Neural cell (in vitro differentiated cells): ENCODE results near the gene NECTIN2.

Source experiments
- CTCF ChIP-seq: fragments of 450-650 bp; IDR thresholded peaks from 2 replicates; pipeline ENCODE4 v1.5.1; 2014; ENCODE audit warnings: antibody characterized with exemption, mild to moderate bottlenecking, moderate library complexity; ENCODE audit not compliant: poor library complexity, severe bottlenecking
- EP300 ChIP-seq: fragments of 450-650 bp; conservative IDR thresholded peaks from 2 replicates; pipeline ENCODE4 v1.6.1; 2014; ENCODE audit warnings: antibody characterized with exemption, mild to moderate bottlenecking, moderate library complexity; ENCODE audit not compliant: poor library complexity, severe bottlenecking
- EZH2 ChIP-seq: fragments of 200-600, 300-800 bp; shearing (Covaris generic), sonication (generic); IDR thresholded peaks from 2 replicates; pipeline ENCODE4 v1.6.1; 2014; ENCODE audit warnings: antibody characterized with exemption, low read length, borderline replicate concordance, mild to moderate bottlenecking; ENCODE audit not compliant: insufficient read depth, poor library complexity, severe bottlenecking
- RAD21 ChIP-seq: fragments of 450-650 bp; conservative IDR thresholded peaks from 2 replicates; pipeline ENCODE4 v1.6.1; 2014; ENCODE audit warnings: antibody characterized with exemption, mild to moderate bottlenecking, moderate library complexity
- TAF1 ChIP-seq: IDR thresholded peaks from 2 replicates; pipeline ENCODE4 v1.6.1; 2012; ENCODE audit warnings: low read depth

DNA sequence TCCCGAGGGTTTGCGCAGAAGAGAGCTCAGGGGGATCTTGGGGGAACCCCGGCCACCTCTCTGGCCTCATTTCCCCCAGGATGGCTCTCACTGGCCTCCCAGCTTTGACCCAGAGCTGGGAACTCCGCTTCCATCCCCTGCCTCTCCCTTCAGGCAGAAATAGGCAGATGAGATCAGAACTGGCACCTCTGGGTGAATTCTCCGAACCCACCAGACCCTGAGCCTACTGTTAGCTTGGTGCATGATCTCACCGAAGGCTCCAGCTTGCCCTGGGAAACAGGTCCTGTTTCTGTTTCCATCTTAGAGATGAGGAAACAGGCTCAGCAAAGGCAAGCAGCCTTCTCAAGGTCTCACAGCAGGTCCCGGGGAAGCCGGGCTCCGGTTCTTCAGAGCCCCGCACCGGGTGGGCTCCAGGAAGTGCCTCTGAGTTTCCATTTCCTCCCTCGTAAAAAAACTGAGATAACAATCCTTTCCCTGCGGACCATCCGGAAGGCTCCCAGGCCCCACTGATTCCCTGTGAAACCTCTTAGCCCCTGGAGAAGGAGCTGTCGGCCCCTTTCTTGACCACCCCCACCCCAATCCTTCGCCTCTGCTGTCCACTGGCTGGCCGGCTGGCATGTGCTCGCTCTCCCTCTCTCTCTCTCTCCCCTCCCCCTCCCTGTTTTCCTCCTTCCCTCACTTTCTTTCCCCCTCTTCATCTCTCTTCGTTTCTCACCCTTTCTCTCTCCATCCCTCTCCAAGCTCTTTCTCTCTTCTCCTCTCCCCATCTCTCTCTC is 2.1 kb downstream of the NECTIN2 start:
- TF ChIP-seq EZH2 (no peak), TAF1 (no peak), CTCF (no peak), EP300 (no peak), RAD21 (no peak)
